GM12864 (cell line): ENCODE measurements around the gene DBI.

Experiments used
- DNase-seq: peaks from one replicate; pipeline ENCODE4 v3.0.0-alpha.2; 2011; ENCODE audit warnings: low read depth
- H3K4me3 ChIP-seq: 2 replicates; pipeline ENCODE4 v1.5.1; 2011; ENCODE audit warnings: mild to moderate bottlenecking, low read depth, low read length, control low read depth
- CTCF ChIP-seq: IDR thresholded peaks from 2 replicates; pipeline ENCODE4 v1.5.1; 2011; ENCODE audit warnings: low read depth, mild to moderate bottlenecking, moderate library complexity, low read length, control low read depth, inconsistent platforms; ENCODE audit errors: missing control alignments

DBI gene

GRCh38 chr2:119364798-119365197 lies 2.0 kb upstream of the DBI start:
- TF ChIP-seq CTCF, result no peak
- H3K4me3 ChIP-seq, result peak overlapping the region; percentile 91; the same call in 1 of the 2 replicates
- DNase-seq, result no peak

- no peak for DNase-seq
- peak overlapping the region; percentile 91 for H3K4me3 ChIP-seq
- no peak for TF ChIP-seq CTCF
Observed at GRCh38 chr2:119365436-119365835, 1.3 kb upstream of the DBI start.

- TF ChIP-seq CTCF, result no peak
- peak overlapping the region; percentile 91 for H3K4me3 ChIP-seq
- DNase-seq, result no peak
Observed at GRCh38 chr2:119366161-119366648, 572 bp upstream of the DBI start.

- peak overlapping the region; percentile 91 for H3K4me3 ChIP-seq
- no peak for DNase-seq
- TF ChIP-seq CTCF, result no peak
Observed at GRCh38 chr2:119367472-119368099, 809 bp downstream of the DBI start.

GRCh38 chr2:119369845-119370244 lies 3.1 kb downstream of the DBI start:
- TF ChIP-seq CTCF, result no peak
- DNase-seq, result no peak
- no peak overlapping the region for H3K4me3 ChIP-seq

GRCh38 chr2:119371111-119371510 lies 4.3 kb downstream of the DBI start:
- DNase-seq, result no peak
- no peak for TF ChIP-seq CTCF
- no peak overlapping the region for H3K4me3 ChIP-seq
